Right atrium auricular region (tissue), 2 donors: ENCODE data around the gene UBE3B. TPM values are rescaled to one million over a fixed set of nuclear protein-coding genes. Genes with fewer than 3 reads are reported as not detected.

Experiments used
- DNase-seq: peaks from one replicate; pipeline ENCODE4 v3.0.0-alpha.2; 2019; ENCODE audit warnings: low spot score
- H3K27ac ChIP-seq, 2 donors: fragments of 200-600 bp; sonication (generic); 1 replicate in 1 of 2; 2 replicates in 1 of 2; pipeline ENCODE4 v1.5.1; 2016 to 2019
- H3K27me3 ChIP-seq, 2 donors: fragments of 200-600 bp; sonication (generic); one replicate each; pipeline versions ENCODE4 v1.5.1 to v1.6.0; 2017 to 2019
- H3K36me3 ChIP-seq: fragments of 200-600 bp; sonication (generic); one replicate; pipeline ENCODE4 v1.5.1; 2016
- H3K4me1 ChIP-seq, 2 donors: fragments of 200-600 bp; sonication (generic); one replicate each; pipeline versions ENCODE4 v1.5.1 to v1.6.0; 2017 to 2019
- H3K4me3 ChIP-seq, 2 donors: fragments of 200-600 bp; sonication (generic); 1 replicate in 1 of 2; 2 replicates in 1 of 2; pipeline ENCODE4 v1.5.1; 2017 to 2019; ENCODE audit warnings: mild to moderate bottlenecking in 1 of 2, moderate library complexity in 1 of 2
- H3K9me3 ChIP-seq, 2 donors: fragments of 200-600 bp; sonication (generic); one replicate each; pipeline ENCODE4 v1.5.1; 2019
- total RNA-seq, 2 donors: library from RNA; depleted of rRNA; stranded (reverse); fragments of >200 nt; gene quantifications; one replicate each; pipeline ENCODE4 v1.1.0, GENCODE V29; 2016
- TF ChIP-seq, protein P1 (sequence below), 2 donors: fragments of 200-600 bp; sonication (generic); IDR thresholded peaks; one replicate each; pipeline ENCODE4 v1.5.1; 2019; ENCODE audit warnings: antibody characterized with exemption in 2 of 2

UBE3B gene
- total RNA-seq, 2 donors from 2014 or later: 41.7 to 71.8 TPM

DNA sequence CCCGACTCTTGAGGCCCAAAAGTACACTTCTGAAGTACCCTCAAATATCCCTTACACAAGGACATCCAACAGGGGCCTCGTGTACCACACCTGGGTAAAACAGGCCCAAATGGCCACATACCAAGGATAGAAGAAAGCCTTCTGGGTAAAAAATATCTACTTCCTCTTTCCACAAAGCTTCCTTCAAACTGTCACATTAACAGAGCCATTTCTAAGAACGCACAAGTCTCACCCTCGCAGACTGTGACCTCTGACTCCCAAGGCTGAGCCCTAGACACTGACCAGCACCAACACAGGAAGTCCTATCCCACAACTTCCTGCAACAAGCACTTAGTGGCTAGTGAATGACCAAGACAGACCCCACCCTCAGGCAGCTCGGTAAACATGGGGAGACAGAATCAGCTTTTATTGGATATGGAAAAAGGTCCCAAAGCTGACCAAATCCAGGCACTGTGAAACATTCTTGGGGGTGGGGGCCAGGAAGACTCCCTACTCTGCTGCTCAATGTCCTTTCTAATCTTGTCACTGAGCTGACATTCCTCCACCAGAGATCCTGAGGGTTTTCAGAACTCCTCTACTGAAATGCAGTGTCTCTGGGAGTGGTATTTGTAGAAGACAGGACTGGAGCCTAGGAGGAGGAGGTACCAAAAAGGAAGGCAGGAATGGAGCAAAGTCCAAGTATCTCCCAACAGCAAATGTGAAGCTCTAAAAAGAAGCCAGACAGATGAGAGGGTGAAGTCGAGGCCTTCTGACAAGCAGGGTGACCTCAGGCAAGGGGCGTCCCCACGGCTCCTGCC lies 16.2 kb upstream of the UBE3B start:
- TF ChIP-seq, protein P1, sequence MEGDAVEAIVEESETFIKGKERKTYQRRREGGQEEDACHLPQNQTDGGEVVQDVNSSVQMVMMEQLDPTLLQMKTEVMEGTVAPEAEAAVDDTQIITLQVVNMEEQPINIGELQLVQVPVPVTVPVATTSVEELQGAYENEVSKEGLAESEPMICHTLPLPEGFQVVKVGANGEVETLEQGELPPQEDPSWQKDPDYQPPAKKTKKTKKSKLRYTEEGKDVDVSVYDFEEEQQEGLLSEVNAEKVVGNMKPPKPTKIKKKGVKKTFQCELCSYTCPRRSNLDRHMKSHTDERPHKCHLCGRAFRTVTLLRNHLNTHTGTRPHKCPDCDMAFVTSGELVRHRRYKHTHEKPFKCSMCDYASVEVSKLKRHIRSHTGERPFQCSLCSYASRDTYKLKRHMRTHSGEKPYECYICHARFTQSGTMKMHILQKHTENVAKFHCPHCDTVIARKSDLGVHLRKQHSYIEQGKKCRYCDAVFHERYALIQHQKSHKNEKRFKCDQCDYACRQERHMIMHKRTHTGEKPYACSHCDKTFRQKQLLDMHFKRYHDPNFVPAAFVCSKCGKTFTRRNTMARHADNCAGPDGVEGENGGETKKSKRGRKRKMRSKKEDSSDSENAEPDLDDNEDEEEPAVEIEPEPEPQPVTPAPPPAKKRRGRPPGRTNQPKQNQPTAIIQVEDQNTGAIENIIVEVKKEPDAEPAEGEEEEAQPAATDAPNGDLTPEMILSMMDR (IDR thresholded peaks at IDR 0.05): no peak
- H3K36me3 ChIP-seq: peaks cover 28% of the 10 kb centered on the region
- peaks cover 0 to 90% of the 10 kb centered on the region in 2 donors for H3K4me1 ChIP-seq
- H3K27me3 ChIP-seq: no peaks in the 10 kb centered on the region
- H3K4me3 ChIP-seq: no peak overlapping the region
- peak overlapping the region; percentile 94 to 99 for H3K27ac ChIP-seq
- DNase-seq: no peak
- no peaks in the 10 kb centered on the region for H3K9me3 ChIP-seq

DNA sequence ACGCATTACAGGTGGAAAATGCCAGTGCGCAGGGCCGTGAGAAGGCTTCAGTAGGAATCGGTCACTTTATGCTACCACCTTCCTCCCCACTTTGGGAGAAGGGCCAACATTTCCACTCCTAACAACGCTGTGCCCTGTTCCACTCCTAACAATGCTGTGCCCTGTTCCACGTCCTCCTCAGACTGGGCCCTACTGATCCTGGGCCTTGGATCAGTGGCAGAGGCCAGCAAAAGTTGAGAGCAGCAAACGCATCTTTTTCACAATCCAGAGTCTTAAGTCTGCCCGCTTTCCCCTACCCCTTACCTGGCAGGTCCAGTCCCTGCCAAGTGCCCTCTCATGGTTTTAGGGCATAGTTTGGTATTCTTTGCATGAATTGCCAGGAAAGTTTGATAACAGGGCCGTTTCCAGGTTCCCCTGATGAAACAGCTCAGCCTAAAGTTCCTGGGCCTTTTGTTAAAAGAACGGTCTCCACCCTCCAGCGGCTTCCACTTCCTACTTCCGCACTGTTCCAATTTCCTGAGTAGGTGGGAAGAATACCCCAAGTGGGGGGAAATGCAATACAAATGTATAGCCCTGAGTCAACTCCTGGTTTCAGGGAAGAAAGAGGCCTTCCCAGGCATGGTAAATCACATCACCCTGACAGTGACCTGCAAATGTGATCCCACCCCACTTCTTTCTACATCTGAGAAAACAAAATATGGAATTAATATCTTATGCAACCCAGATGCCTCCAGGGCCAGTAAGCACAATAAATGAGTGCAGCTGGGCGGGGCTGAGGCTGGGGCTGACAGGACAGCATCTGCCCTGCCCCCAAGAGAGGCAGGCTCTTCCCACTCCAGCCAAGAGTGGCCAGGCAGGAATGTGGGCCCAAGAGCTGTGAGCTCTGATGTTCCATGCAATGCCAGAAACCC lies 15.3 kb upstream of the UBE3B start:
- peaks cover 20% of the 10 kb centered on the region for H3K36me3 ChIP-seq
- TF ChIP-seq, protein P1 (IDR thresholded peaks at IDR 0.05): no peak
- H3K4me3 ChIP-seq: no peak overlapping the region
- peak; percentile 93 for DNase-seq
- no peaks in the 10 kb centered on the region for H3K9me3 ChIP-seq
- H3K27ac ChIP-seq: peak overlapping the region; percentile 94 to 99
- peaks cover 0 to 98% of the 10 kb centered on the region in 2 donors for H3K4me1 ChIP-seq
- H3K27me3 ChIP-seq: no peaks in the 10 kb centered on the region

DNA sequence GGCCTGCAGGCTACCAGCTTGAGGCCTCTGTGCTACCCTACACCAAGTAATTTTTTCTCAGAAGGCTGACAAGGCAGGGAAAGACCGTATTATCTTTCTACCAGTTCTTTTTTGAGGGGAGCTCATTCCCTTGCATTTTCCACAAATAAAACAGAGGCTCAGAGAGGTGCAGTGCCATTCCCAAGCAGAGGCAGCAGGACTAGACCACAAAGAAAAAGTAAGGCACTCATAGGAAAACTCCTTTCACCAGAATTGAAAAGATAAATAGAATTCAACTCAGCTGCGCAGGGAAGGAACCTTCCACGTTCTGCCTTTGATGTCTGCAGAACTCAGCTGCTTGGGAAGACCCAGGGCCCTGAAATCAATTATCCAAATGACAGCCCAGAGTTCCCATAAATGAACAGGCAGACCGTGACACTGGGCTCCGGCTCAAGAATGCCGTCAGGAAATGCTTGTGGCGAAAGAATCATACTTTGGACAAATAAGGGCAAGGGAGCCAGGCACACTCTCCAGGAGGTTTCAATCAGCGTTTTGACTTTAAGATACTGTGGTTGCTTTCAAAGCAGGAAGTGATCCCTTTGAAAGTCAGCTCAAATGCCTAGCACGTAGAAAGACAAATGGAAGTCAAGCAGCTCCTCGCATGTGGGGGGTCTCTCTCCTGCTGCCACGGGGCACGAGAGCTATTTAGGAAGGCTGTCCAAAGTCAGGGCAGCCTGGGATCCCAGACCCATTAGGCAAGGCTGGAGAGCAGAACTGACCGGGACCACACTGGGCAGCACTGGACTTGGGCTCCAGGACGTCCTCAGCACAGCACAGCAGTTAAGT lies 14.4 kb upstream of the UBE3B start:
- peaks cover 0 to 100% of the 10 kb centered on the region in 2 donors for H3K4me1 ChIP-seq
- TF ChIP-seq, protein P1 (IDR thresholded peaks at IDR 0.05): no peak
- H3K27me3 ChIP-seq: no peaks in the 10 kb centered on the region
- H3K27ac ChIP-seq: peak overlapping the region; percentile 94 to 99
- peak overlapping the region; percentile 5 to 21 for H3K4me3 ChIP-seq
- DNase-seq: peak; percentile 93
- no peaks in the 10 kb centered on the region for H3K9me3 ChIP-seq
- H3K36me3 ChIP-seq: peaks cover 13% of the 10 kb centered on the region

DNA sequence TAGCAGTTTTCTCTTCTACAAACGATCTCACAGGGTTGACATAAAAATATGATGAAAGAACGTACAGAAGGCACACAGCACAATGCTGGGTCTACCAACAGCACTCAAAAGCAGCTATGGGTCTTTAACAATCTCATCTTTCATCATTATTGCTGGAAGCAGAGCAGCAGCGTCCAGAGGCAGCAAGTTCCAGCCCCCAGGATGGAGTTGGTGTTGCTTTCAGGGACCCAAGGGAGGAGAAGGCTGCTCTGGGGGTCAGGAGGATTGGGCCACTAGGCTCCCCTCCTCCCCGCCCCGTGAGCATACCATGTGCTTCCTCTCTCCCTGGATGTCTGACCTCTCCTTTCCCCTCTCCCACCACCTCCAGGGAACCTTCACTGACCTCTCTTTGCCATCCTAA lies 13.7 kb upstream of the UBE3B start:
- TF ChIP-seq, protein P1 (IDR thresholded peaks at IDR 0.05): no peak
- no peak for DNase-seq

DNA sequence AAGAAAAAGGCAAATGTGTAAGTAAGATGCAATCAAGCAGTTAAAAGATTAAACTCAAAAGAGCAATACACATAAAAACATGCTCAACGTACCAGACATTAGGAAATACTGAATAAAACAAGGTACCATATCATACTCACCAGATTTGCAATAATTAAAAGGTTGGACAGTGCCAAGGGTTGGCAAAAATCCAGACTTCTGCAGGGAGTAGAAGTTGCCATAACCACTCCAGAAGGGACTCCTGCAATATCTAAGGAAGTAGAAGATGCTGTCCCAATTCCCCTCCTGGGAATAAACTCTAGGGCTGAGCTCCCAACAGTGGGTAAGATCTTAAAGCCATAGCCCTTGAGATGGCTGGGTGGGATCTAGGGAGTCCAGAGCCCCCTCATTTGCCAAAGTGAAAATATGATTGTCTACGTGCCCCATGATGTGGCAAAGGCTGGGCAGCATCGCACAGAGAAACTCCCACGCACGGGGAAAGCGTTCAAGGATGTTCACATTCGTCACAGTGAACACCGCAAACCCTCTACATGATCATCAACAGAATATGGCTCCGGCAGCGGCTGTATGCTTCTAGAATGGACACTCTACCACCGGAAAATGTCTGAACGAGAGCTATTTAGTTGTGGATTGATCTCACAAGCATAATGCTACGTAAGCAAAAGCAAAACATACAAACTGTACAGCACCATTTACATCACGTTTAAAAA lies 12.6 kb upstream of the UBE3B start:
- Histone ChIP-seq H3K27ac (peak overlapping the region; percentile 94 to 99), H3K4me1 (peaks cover 0 to 92% of the 10 kb centered on the region in 2 donors), H3K9me3 (no peaks in the 10 kb centered on the region), H3K36me3 (peaks cover 19% of the 10 kb centered on the region), H3K27me3 (no peaks in the 10 kb centered on the region), H3K4me3 (no peak overlapping the region)
- TF ChIP-seq, protein P1 (IDR thresholded peaks at IDR 0.05): no peak
- no peak for DNase-seq

More for the DNA sequence above, 13.7 kb upstream of the UBE3B start:
- no peaks in the 10 kb centered on the region for H3K9me3 ChIP-seq
- H3K36me3 ChIP-seq: peaks cover 14% of the 10 kb centered on the region
- H3K27ac ChIP-seq: peak overlapping the region; percentile 94 to 99
- no peaks in the 10 kb centered on the region for H3K27me3 ChIP-seq
- H3K4me1 ChIP-seq: peaks cover 0 to 97% of the 10 kb centered on the region in 2 donors
- peak overlapping the region; percentile 5 to 21 for H3K4me3 ChIP-seq
